GM03348 (cell line): ENCODE results near the gene OGFR.
A peak's percentile ranks its signal among the peaks of the same experiment; 100 is the strongest.

Source experiments
- DNase-seq: peaks from one replicate; pipeline ENCODE4 v3.0.0; 2012; ENCODE audit warnings: low spot score

The OGFR gene

DNA sequence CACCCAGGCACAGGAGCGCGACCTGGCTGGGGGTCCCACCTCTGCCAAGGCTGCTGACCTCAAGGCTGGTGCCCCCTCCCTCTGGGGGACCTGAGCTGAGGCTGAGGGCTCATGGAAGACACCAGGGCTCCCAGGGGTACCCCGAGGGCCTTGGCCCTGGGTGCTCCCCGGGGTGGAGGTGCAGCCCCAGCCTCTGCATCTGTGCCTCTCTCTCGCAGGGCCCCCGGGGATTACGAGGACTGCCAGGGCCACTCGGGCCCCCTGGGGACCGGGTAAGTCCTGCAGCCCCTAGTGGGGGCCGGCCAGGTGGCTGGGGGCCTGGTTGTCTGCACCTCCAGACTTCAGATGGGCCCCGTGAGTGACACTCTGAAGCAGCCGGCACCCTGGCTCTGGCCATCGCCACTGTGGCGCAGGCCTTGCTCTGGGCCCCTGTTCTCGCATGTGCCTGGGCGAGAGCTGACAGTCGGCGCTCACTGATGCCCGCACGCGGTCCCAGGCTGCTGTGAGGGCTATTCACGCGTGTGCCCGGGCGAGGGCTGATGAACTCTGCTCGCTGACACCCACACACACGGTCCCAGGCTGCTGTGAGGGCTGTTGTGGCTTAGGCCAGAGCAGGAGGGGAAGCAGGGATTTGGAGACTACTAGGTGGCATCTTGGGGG is 21.5 kb downstream of the OGFR start:
- DNase-seq: no peak

DNA sequence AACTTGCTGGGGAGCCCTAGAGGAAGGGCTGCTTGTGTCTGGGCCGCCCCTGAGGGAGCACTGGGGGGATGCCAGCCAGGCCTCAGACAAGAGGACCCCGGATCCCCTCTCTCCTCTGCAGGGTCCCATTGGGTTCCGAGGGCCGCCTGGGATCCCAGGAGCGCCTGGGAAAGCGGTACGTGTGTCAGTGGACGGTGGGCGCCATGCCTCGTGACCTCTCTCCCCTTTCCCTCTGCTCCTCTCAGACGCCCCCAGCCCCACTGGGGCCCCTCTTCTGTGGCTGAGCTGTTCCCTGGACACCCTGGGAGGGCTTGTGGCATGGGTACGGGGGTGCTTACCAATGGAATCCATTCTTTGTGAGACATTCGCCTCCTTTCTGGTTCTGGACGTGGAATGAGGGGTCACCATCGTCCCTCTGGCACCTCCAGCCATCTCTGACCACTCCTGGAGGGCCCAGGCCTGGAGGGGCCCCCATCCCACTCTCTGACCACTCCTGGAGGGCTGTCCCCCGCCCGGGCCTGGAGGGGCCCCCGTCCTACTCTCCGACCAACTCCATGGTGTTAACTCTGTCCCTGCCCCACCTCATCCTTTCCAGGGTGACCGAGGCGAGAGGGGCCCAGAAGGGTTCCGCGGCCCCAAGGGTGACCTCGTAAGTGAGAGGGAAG is 22.1 kb downstream of the OGFR start:
- DNase-seq: no peak

GRCh38 chr20:62827311-62828038 is 22.8 kb downstream of the OGFR start:
- DNase-seq: no peak

DNA sequence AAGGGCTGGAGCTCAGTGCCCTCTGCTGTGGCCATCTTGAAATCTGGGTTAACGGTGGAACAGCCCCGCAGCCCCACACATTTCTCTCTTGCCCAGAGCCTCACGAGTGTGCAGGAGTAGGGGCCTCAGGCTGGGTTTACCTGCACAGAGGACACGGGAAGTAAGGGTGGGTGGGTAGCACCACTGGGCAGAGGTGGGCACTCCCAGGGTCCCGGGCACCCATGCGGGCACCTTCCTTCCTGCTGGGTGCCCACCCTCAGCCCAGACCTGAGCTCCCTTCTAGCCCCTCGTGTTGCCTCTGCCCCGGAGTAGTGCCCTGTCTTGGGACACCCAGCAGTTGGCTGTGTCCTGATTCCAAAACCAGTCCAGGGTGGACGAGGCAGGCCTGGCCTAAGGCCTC is 23.4 kb downstream of the OGFR start:
- DNase-seq: no peak

GRCh38 chr20:62828511-62829230 is 24.0 kb downstream of the OGFR start:
- DNase-seq: no peak

DNA sequence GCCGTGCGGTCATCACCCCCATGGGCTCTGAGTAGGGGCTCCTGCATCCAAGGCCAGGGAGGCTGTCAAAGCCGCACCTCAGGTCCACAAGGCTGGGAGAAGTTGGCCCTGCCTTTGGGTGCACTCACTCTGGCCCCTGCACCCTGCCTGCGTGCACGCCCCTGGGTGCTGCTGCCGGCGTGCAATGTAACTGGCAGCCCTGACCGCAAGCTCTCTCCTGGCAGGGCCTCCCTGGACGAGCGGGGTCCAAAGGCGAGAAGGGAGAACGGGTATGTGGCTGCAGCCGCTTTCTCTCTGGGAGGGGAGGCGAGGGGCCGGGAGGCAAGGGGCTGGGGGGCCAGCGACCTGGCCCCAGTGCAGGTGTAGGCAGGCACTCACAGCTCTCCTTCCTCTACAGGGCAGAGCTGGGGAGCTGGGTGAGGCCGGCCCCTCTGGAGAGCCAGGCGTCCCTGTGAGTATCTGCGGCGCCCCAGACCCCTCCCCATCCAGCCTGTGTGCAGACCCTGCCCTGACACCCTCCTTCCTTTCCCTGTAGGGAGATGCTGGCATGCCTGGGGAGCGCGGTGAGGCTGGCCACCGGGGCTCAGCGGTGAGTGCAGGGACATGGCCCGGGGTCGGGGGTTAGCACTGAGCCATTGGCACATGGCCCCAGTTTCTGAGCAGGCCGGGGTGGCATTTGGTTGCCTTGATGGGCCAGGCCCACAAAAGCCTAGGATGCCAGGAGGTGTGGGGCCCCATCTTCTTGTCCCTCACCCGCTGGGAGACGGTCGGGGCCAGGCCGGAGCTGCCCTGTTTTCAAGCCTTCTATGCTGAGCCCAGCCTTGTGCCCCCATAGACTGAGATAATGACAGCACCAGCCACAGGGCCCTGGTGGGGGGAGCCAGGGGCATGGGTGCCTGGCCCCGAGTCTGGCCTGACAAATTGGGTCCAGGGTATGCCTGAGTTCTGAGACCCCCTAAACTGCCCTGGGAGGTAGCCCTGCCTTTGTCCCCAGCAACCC is 24.9 kb downstream of the OGFR start:
- DNase-seq: no peak

DNA sequence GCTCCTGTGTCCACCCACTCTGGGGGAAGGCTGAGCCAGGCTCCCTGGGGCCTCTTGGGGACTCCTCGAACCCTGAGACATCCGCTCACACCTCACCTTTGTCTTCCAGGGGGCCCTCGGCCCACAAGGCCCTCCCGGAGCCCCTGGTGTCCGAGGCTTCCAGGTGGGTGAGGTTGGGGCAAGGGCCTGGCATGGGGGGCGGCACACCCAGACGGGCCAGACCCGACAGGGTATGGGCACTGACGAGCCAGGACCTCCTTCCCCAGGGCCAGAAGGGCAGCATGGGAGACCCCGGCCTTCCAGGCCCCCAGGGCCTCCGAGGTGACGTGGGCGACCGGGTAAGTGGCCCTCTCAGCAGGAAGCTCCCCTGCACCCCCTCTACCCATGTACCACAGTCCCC is 25.6 kb downstream of the OGFR start:
- DNase-seq: no peak

- DNase-seq: no peak
Measured at GRCh38 chr20:62830821-62831220, 26.2 kb downstream of the OGFR start.

GRCh38 chr20:62831361-62831788 is 26.7 kb downstream of the OGFR start:
- no peak for DNase-seq

- DNase-seq: peak; percentile 7
Measured at GRCh38 chr20:62831854-62832211, 27.2 kb downstream of the OGFR start.

DNA sequence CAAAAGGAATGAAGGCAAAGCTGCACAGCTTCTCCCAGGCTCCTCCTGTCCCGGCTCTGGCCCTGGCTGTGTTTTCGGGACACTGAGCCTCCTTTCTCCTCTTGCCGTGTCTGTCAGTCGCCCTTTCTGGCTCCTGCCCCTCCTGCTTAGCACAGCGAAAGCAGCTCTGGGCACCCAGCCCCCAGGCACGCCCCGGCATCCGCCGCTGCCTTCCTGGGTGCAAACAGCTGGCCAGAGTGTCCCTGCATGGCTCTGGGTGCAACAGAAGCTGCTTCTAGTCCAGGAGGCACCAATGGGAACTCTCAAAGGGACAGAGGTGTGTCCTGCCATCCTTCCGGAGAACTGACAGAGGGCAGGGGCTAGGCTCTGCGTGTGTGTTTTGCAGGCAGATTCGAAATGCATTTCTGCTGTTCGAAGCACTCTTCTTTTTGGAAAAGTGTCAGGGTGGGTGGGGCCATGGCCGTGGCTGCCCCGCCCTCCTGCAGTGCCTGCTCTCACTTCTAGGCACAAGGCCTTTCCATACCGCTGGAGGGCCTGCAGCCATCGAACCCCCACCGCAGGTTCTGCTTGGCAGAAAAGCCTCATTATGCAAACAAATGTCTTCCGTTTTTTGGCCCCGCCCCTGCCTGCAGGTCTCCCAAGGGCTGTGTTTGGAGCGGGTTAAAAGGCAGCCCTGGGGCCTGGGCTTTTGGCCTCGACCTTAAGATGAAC is 27.7 kb downstream of the OGFR start:
- DNase-seq: peak; percentile 12

DNA sequence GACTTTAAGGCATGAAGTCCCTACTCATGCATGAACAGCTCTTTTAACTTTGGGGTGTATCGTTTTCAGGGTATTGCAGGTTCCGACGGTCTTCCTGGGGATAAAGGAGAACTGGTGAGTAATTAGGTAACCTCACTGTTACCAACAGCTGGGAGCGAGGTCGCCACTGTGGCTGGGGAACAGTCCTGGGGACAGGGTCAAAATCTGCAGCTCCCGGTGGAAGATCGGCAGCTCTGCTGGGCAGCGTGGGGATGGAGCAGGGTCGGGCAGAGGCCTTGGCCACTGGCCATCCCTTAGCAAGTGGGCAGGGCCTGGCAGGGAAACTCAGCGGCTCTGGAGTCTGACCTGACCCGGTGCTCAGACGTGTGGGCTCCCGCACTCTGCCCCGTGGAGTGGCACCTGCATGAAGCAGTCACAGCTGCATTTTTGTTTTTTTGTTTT is 28.3 kb downstream of the OGFR start:
- DNase-seq: no peak

DNA sequence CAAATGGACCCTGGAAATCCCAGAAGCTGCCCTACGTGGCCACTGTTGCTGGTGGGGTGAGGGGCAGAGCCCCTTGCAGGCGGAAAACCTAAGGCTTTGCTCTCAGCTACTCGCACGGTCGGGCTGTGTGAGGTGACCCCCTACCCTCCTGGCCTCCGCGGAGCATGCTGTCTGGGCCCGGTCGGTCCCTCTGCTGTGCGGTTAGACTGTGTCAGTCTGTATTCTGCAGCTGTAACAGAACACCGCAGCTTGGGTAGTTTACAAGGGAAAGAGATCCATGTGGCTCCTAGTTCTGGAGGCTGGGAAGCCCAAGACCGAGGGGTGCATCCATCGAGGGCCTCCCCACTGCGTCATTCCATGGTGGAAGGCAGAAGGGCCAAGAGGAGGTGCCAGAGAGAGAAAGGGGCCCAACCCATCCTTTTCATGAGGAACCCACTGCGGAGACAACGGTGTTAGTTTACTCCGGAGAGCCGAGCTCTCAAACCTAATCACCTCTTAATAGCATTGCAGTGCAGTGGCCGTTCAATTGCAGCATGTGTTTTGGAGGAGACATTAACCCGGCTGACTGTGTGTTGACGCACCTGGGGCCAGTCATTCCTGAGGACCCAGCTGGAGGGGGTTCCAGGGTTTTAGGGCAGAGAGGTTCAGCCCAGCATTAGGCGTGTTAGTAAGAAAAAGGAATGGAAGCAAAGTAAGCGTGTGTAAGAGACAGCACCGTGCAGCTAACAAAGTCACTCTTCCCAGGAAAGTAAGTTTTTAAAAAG is 30.5 kb downstream of the OGFR start:
- DNase-seq: no peak

DNA sequence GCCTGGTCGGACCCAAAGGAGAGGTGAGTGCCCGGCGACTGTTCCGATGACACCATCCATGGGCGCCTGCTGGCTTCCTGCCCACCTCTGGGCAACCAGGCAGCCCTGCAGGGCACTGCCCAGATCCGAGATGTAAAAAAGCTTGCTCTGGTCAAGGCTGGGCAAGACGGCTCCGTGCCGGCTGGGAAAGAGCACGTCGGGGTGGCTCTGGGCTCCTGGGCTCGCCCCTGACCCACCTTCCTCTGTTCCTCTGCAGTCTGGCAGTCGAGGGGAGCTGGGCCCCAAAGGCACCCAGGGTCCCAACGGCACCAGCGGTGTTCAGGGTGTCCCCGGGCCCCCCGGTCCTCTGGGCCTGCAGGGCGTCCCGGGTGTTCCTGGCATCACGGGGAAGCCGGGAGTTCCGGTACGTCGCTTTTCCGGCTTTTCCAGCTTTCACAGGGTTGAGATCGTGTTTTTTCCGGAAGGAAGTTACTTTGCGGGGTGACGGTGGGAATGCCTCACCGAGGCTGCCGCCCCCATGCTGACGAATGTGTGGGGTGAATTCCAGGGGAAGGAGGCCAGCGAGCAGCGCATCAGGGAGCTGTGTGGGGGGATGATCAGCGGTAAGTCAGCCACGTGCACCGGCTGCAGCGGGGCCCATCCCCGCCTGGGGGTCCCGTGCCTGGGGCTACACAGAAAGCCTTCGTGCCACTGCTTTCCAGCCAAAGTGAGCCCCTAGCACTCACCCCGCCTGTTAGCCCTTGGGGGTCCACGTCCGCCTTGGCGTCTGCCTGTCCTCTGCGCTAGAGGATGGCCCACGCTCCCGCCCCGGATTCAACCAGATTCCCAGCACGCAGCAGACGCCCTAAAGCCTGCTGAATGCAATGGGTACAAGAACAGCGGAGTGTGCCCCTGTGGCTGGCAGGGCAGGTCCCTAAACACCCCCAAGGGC is 31.6 kb downstream of the OGFR start:
- DNase-seq: no peak

GRCh38 chr20:62836967-62837490 is 32.4 kb downstream of the OGFR start:
- DNase-seq: no peak

DNA sequence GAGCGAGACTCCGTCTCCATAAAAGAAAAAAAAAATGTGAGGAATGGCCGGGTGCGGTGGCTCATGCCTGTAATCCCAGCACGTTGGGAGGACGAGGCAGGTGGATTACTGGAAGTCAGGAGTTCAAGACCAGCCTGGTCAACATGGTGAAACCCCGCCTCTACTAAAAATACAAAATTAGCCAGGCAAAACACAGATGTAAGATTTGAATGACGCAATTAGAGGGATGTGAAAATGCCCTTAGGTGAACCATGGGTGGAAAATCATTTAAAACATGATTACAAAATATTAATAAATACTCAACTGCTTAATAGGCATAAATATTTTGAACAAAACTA is 33.1 kb downstream of the OGFR start:
- no peak for DNase-seq

- no peak for DNase-seq
Measured at GRCh38 chr20:62838128-62838891, 33.7 kb downstream of the OGFR start.

DNA sequence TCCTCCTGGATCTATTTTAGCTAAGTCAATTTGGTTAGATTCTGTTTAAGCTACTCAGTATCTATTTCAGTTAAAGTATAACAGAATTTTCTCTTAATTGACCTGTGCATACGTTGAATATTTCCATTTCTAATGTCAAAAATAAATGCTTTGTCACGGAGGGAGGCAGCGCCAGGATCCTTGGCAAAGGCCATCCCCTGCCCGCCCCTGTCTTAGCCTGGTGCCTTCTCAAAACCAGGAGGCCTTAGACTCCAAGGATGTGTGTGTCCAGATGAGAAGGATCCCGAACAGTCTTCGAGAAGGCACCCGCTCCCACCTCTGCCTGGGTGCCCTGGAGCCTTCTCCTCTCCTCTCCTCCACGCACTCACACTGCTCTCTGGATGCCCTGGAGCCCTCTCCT is 34.6 kb downstream of the OGFR start:
- no peak for DNase-seq
